Measurements from ENCODE around the gene MACIR.

GRCh38 chr5:103270581-103270980 is 12.0 kb downstream of the MACIR start:
- TF ChIP-seq CTCF (IDR thresholded peaks at IDR 0.05) (no peak), POLR2A (IDR thresholded peaks at IDR 0.05) (no peak)
